Left ventricle myocardium inferior (tissue), 1 donor: ENCODE data around the gene CD160. TPM values are rescaled to one million over a fixed set of nuclear protein-coding genes. Genes with fewer than 3 reads are reported as not detected.

ENCODE experiments used
- DNase-seq: peaks from one replicate; pipeline ENCODE4 v3.0.0-alpha.2; 2020
- H3K27ac ChIP-seq: fragments of 200-600 bp; replicated peaks from 2 replicates; pipeline ENCODE4 v1.8.0; 2021
- H3K27me3 ChIP-seq: fragments of 200-600 bp; 2 replicates; pipeline ENCODE4 v1.8.0; 2021; ENCODE audit warnings: low read depth
- H3K36me3 ChIP-seq: fragments of 200-600 bp; 2 replicates; pipeline ENCODE4 v1.8.0; 2021
- H3K4me1 ChIP-seq: fragments of 200-600 bp; 2 replicates; pipeline ENCODE4 v1.8.0; 2021
- H3K4me3 ChIP-seq: fragments of 200-600 bp; 2 replicates; pipeline ENCODE4 v1.8.0; 2021; ENCODE audit warnings: mild to moderate bottlenecking, moderate library complexity
- H3K9me3 ChIP-seq: fragments of 200-600 bp; replicated peaks from 2 replicates; pipeline ENCODE4 v1.8.0; 2021
- intact Hi-C: fragments of 100-400 bp; cut with micrococcal nuclease; formaldehyde crosslinking; loops from one replicate; pipeline ENCODE4 v1.11.0; 2022
- total RNA-seq: library from RNA; stranded (reverse); fragmentation: NEBNext Ultra II Directional; extraction: Animal tissue kit (Norgen Biotek cat#: 25700); gene quantifications from one replicate; pipeline ENCODE4 v1.2.1, GENCODE V29; 2021
- TF ChIP-seq, protein P1 (sequence below): fragments of 200-600 bp; IDR thresholded peaks from 2 replicates; pipeline ENCODE4 v1.8.0; 2021; ENCODE audit warnings: antibody characterized with exemption, mild to moderate bottlenecking, borderline replicate concordance
- donor health status: DM: no; HTN: yes; CAD: no; lungs with severe emphysema.

CD160 gene
- total RNA-seq, 1 donor from 2014 or later, result not detected

DNA sequence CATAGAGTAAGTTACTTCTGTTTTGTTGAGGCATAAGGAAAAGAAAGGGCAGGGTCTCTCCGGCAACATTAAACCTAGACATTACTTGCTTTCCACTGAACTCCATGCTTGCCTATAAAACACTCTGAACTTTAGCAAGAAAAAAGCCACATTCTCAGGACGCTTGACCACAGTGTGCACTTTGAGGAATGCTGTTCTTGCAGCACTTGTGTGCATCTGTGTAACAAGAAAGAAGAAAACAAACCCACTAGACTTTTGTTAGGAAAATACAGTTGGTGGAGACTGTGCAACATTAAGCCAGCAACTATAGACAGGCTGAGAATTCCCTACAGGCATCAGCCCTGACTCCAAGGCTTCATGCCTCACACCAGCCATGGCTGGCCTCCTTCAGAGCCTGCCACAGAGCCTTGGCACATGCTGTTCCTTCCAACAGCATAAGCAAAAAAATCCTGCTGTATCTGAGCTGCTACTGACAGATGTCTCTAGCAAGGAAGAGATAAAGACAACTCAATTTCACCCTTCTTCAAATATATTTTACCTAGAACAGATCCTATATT lies 17.9 kb upstream of the CD160 start:
- H3K27me3 ChIP-seq, result no peaks in the 10 kb centered on the region
- TF ChIP-seq, protein P1, sequence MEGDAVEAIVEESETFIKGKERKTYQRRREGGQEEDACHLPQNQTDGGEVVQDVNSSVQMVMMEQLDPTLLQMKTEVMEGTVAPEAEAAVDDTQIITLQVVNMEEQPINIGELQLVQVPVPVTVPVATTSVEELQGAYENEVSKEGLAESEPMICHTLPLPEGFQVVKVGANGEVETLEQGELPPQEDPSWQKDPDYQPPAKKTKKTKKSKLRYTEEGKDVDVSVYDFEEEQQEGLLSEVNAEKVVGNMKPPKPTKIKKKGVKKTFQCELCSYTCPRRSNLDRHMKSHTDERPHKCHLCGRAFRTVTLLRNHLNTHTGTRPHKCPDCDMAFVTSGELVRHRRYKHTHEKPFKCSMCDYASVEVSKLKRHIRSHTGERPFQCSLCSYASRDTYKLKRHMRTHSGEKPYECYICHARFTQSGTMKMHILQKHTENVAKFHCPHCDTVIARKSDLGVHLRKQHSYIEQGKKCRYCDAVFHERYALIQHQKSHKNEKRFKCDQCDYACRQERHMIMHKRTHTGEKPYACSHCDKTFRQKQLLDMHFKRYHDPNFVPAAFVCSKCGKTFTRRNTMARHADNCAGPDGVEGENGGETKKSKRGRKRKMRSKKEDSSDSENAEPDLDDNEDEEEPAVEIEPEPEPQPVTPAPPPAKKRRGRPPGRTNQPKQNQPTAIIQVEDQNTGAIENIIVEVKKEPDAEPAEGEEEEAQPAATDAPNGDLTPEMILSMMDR, result no peak
- DNase-seq, result no peak
- H3K9me3 ChIP-seq, result no peaks in the 10 kb centered on the region
- no peak overlapping the region for H3K4me3 ChIP-seq
- H3K36me3 ChIP-seq, result no peaks in the 10 kb centered on the region
- intact Hi-C loops, result no loop called here
- no peaks in the 10 kb centered on the region for H3K4me1 ChIP-seq
- H3K27ac ChIP-seq, result no peak overlapping the region

DNA sequence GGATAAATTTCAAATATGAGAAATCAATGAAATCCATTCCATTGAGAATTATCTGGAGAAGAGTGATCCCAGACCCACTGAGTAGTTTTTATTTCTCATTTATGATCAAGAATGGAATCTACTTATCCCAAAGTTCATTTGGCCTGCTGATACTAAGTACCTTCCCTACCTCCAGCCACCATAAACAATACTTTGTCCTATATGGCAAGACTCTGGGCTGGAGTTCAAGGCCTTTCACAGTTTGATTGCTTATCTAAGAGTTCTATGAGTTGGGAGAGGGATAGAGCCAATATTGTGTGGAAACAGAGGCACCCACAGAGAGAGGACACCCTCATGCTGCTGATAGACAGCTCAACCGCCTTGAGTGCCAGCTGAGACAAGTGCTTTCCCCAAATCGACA lies 17.2 kb upstream of the CD160 start:
- Histone ChIP-seq H3K9me3 (no peaks in the 10 kb centered on the region), H3K27ac (no peak overlapping the region), H3K4me1 (no peaks in the 10 kb centered on the region), H3K36me3 (no peaks in the 10 kb centered on the region), H3K4me3 (no peak overlapping the region), H3K27me3 (no peaks in the 10 kb centered on the region)
- TF ChIP-seq, protein P1, result no peak
- intact Hi-C loops, result no loop called here
- no peak for DNase-seq

DNA sequence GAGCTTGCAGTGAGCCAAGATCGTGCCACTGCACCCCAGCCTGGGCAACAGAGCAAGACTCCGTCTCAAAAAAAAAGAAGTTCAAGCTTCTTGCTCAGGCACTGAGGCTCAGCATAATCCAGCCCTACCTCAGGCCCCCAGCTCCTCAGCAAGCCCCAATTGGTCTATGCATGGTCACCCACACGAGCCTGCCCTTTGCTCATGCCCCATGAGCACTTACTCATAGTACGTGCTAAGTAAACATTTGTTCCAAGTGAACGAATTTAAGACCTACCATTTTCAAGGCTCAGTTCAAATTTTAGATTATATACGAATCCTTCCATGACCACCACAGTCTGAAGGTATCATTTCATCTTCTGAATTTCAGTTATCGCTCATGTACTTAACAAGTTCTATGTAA lies 16.5 kb upstream of the CD160 start:
- TF ChIP-seq, protein P1, result no peak
- no peaks in the 10 kb centered on the region for H3K36me3 ChIP-seq
- DNase-seq, result no peak
- H3K9me3 ChIP-seq, result no peaks in the 10 kb centered on the region
- intact Hi-C loops, result no loop called here
- no peak overlapping the region for H3K27ac ChIP-seq
- H3K27me3 ChIP-seq, result no peaks in the 10 kb centered on the region
- no peaks in the 10 kb centered on the region for H3K4me1 ChIP-seq
- H3K4me3 ChIP-seq, result no peak overlapping the region

DNA sequence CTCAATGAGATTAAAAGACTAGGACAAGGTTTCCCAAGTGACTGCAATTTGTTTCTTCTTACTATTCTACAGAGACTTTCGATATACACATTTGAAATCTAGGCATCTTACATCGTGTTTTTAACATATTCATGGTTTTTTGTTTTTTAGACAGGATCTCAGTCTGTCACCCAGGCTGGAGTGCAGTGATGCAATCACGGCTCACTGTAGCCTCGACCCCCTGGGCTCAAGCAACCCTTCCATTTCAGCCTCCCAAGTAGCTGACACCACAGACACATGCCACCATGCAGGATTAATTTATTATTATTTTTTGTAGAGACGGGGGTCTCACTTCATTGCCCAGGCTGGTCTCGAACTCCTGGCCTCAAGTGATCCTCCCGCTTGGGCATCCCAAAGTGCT lies 13.7 kb upstream of the CD160 start:
- no peak overlapping the region for H3K27ac ChIP-seq
- intact Hi-C loops, result no loop called here
- H3K9me3 ChIP-seq, result no peaks in the 10 kb centered on the region
- TF ChIP-seq, protein P1, result no peak
- no peak overlapping the region for H3K4me3 ChIP-seq
- DNase-seq, result no peak
- H3K27me3 ChIP-seq, result no peaks in the 10 kb centered on the region
- no peaks in the 10 kb centered on the region for H3K4me1 ChIP-seq
- no peaks in the 10 kb centered on the region for H3K36me3 ChIP-seq

DNA sequence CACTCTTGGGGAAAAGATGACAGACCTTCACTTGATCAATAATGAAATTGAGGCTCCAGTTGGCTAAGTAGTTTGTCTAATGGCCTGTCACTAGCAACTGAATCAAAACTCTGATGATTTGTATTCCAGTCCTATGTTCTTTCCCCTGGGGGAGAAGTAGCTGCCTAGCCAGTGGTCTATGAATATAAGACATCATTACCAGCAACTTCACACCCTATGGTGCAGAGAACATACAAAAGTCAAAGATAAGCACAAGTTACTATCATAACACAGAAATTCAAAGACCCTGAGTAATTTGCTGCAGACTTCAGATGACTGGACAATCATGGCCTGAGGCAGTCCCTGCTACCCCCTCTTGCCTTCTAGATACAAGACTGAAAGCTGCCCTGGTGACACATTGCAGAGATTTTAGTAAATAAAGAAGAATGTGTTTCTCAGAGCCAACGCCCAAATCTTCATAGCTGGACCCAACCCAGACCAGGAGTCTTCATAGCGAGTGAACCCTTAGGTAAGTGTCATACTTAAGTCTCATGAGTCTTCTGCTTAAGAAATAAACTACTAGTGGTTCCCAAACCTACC lies 13.1 kb upstream of the CD160 start:
- DNase-seq, result no peak
- Histone ChIP-seq H3K4me1 (no peaks in the 10 kb centered on the region), H3K9me3 (no peaks in the 10 kb centered on the region), H3K36me3 (no peaks in the 10 kb centered on the region), H3K27ac (no peak overlapping the region), H3K27me3 (no peaks in the 10 kb centered on the region), H3K4me3 (no peak overlapping the region)
- TF ChIP-seq, protein P1, result no peak
- intact Hi-C loops, result no loop called here
